HG02571 (cell line): ENCODE results near the gene GPR89B.
"Not testable (repeated sequence)": the region's sequence is repeated elsewhere in the genome, so short reads cannot be mapped to it uniquely, and the experiment has no call there.

Experiments
- ATAC-seq: cut with Tn5 transposase; IDR thresholded peaks from one replicate; pipeline ENCODE4 v1.9.1; 2021; ENCODE audit warnings: mild to moderate bottlenecking, moderate library complexity; ENCODE audit not compliant: unreplicated experiment

Gene GPR89B

GRCh38 chr1:147935296-147935695 is 7.1 kb downstream of the GPR89B start:
- ATAC-seq = not testable (repeated sequence)

DNA sequence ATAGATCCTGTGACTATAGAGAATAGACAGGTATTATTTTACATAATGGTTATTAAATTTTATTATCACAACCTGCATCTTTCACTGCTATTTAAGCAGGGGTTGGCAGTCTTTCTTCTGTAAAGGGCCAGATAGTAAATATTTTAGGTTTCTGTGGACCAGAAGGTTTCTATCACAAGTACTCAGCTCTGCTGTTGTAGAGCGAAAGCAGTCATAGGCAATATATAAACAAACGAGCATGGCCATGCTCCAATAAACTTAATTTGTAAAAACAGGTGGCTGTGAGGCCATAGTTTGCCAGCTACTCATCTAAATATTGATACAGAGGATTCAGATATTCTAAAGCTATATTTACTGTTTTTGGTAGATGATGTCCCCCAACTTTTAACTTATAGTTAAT is 12.2 kb downstream of the GPR89B start:
- not testable (repeated sequence) for ATAC-seq

DNA sequence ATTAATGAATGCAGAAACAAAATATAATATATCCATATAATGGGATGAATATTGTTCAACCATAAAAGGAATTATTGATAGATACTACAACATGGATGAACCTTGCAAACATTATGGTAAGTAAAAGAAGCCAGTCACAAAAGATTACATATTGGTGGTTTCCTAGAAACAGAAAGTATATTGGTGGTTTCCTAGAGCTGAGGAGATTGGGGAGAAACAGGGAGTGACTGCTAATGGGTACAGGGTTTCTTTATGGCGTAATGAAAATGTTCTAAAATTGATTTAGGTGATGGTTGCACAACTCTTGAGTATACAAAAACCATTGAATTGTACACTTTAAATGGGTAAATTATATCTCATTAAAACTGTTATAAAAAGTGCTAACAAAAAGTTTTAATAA is 14.3 kb downstream of the GPR89B start:
- ATAC-seq = not testable (repeated sequence)

DNA sequence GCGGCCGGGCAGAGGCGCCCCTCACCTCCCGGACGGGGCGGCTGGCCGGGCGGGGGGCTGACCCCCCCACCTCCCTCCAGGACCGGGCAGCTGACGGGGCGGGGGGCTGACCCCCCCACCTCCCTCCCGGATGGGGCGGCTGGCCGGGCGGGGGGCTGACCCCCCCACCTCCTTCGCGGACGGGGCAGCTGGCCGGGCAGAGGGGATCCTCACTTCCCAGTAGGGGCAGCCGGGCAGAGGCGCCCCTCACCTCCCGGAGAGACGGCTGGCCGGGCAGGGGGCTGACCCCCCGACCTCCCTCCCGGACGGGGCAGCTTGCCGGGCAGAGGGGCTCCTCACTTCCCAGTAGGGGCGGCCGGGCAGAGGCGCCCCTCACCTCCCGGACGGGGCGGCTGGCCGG is 21.3 kb downstream of the GPR89B start:
- ATAC-seq = not testable (repeated sequence)

DNA sequence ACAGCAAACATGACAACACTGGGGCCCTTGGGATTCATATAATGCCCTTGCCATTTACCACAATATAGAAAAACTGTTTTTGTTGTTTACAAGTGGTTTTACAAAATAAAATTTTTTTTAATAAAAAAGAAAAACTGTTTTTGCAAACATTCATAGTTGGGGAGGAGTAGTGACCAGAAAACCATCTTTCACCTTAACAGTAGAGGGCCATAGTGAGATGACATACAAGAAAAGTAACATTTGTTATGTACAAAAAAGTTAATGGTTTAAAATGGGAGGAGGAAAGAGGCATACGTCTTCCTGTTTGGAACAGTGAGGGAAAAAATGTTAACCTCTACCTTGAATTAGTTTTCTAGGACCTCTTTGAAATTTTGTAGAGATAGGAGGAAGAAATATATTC is 30.7 kb downstream of the GPR89B start:
- ATAC-seq = not testable (repeated sequence)

DNA sequence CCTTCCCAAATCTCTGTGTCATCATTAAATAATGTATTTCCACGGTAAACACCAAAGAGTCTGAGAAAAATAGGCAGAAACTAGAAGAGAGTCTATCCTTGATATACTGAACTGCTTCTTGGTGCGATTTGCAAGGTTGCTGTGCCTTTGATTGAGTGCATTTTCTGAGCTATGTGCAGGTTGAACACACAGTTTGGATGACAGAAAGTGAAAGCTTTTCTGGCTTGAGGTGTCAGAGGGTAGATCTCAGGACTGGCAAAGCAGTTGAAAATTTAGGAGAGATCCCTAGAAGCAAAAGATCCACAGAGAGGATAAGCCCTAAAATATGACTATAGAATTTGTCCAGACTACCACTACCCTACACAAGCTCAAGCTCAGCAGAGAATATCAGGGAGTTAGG is 31.5 kb downstream of the GPR89B start:
- not testable (repeated sequence) for ATAC-seq

DNA sequence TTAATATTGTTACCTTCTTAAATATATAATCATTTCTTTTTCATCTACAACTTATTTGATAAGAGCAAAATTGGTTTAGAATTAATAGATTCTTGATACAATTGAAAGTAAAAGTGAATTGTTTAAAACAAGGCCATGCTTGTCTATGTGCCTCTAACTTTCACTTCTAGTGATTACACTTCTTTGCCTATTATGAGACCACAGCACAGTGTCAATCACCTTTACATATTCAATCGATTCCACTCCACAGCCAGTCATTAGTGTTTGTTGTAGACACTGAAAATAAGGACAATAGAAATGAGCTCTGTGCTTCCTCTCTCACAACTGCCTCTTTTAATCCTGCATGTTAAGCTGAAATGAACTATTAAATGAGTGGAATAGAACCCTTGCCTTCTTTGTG is 36.4 kb downstream of the GPR89B start:
- ATAC-seq = not testable (repeated sequence)

DNA sequence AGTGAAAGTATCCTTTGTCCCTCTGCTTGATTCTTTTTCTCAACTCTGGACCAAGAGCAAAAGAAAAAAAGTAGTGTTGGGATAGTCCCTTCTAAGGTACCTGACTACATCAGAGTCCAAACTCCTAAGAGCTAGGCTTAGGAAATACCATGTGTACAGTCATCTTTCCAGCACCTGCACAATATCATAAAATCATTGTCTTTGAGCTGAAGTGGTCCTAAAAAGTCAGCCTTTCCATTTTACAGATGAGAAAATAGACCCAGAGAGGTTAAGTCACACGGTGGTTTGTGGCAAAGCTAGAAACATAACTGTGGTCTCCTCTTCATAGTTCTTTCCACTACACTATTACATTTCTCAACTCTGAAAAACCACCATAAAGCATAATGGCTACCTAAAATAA is 38.4 kb downstream of the GPR89B start:
- ATAC-seq = not testable (repeated sequence)

GRCh38 chr1:147978896-147979651 is 50.9 kb downstream of the GPR89B start:
- ATAC-seq = not testable (repeated sequence)

DNA sequence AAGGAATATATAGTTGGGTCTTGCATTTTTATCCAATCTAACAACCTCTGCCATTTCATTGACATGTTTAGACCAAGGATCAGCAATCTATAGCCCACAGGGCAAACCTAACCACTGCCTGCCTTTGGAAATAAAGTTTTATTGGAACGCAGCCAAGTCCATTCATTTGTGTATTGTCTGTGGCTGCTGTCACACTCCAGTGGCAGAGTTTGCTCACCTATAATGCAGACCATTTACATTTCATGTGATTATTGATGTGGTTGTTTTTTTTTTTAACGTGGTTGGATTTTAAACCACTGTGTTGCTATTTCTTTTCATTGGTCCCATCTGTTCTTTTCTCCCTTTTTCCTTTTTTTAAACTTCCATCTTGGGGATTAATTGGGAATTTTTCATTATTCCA is 57.2 kb downstream of the GPR89B start:
- ATAC-seq = not testable (repeated sequence)

- not testable (repeated sequence) for ATAC-seq
These were observed 59.7 kb downstream of the GPR89B start for GRCh38 chr1:147987893-147988292.

GRCh38 chr1:147992916-147993315 is 64.7 kb downstream of the GPR89B start:
- not testable (repeated sequence) for ATAC-seq

GRCh38 chr1:147993400-147993799 is 65.2 kb downstream of the GPR89B start:
- ATAC-seq = not testable (repeated sequence)

GRCh38 chr1:147993825-147994615 is 65.8 kb downstream of the GPR89B start:
- not testable (repeated sequence) for ATAC-seq

- not testable (repeated sequence) for ATAC-seq
These were observed 67.9 kb downstream of the GPR89B start for GRCh38 chr1:147996088-147996487.

- not testable (repeated sequence) for ATAC-seq
These were observed 79.5 kb downstream of the GPR89B start for GRCh38 chr1:148007724-148008123.

DNA sequence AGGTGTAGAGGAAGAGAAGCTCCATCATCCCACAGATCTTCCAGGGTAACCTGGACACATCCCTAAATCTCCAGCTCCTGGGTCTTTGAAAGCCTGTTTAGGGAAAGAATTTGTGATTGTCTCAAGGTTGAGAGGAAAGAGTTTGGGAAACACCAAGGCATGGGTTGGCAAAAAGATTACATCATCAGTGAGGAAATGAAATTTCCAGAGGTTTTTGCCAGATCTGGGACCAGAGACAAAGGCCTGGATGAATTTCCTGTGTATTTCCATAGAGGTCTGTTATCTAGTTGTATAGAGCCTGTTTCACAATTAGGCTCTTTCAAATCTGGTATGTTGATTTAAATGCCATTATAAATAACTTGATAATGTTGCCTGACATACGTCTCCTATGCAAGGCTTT is 82.3 kb downstream of the GPR89B start:
- no peak for ATAC-seq

- not testable (repeated sequence) for ATAC-seq
These were observed 85.2 kb downstream of the GPR89B start for GRCh38 chr1:148013177-148014144.

DNA sequence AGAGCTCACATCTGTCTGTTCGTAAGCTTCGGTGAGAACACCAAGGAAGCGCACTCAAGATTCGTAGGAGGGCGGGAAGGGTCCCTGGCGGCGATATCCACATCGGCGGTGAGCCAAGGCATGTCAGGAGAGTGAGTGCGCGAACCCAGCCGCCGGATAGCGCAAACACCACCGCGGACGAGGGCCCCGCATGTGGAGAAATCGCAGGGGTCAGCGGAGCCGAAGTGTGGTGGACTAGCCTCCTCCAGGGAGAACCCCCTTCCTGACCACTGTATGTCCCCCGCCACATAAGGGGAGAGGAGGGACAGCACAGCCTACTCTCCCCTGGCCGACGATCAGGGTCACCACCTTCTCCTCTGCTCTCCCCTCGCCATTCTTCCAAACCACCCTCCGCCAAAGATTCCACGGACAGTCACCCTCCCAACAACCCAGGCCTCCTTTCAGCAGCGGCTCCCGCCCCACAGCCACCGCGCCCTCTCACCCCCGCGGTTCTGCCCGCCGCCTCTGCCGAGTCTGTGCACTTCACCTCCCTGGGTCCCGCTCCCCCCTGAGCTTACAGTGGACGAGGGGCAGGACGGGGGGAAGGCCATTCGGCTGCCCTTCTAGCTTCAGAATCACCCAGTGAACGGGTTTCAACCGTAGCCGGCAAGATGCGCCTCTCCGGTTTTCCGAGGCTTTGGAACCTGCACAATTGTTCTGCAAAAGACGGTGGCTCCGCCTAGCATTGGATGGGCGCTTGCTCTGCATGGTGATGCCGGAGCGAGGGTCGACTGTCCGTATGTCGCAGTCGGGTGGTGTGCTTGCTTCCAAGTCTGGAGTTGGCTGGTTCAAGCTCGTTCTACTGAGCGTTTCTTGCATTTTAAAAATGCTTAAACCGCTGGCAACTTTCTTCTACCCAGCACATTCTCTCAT is 86.3 kb downstream of the GPR89B start:
- ATAC-seq = not testable (repeated sequence)

DNA sequence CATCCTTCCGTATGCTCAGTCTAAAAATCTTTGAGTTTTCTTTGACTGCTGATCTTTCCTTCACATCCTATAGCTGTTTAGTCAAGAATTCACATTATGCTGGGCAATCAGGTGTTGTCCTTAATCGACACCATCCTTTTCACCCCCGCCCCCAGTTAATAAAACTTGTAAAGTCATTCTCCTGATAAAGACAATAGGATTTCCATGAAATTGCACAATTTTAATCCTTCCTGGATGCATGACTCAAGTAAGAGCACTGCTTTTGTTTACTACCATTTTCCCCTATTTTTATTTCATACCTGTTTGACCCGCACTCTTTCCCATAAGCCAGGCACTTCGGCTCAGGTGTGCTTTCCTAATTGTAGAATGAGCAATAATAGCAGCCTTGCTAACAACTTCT is 96.7 kb downstream of the GPR89B start:
- ATAC-seq = not testable (repeated sequence)
